SU-DHL-6 (cell line): ENCODE data around the gene CPED1.
"Not testable (repeated sequence)": the region's sequence is repeated elsewhere in the genome, so short reads cannot be mapped to it uniquely, and the experiment has no call there.

ENCODE experiments used
- EZH2phosphoT487 ChIP-seq: fragments of 200-600 bp; sonication (generic), shearing (Covaris generic); conservative IDR thresholded peaks from 2 replicates; pipeline ENCODE4 v1.6.1; 2018; ENCODE audit warnings: mild to moderate bottlenecking, antibody characterized with exemption, low read length, moderate library complexity, mixed read lengths
- TF ChIP-seq, protein P1 (sequence below): fragments of 200-600 bp; sonication (generic); IDR thresholded peaks from one replicate; pipeline ENCODE4 v1.5.1; 2017; ENCODE audit warnings: antibody characterized with exemption, mild to moderate bottlenecking, low read length, moderate library complexity; ENCODE audit not compliant: insufficient read depth, poor library complexity, severe bottlenecking

DNA sequence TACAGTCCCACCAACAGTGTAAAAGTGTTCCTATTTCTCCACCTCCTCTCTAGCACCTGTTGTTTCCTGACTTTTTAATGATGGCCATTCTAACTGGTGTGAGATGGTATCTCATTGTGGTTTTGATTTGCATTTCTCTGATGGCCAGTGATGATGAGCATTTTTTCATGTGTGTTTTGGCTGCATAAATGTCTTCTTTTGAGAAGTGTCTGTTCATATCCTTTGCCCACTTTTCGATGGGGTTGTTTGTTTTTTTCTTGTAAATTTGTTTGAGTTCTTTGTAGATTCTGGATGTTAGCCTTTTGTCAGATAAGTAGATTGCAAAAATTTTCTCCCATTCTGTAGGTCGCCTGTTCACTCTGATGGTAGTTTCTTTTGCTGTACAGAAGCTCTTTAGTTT lies 79.2 kb downstream of the CPED1 start:
- TF ChIP-seq EZH2phosphoT487 = not testable (repeated sequence)
- TF ChIP-seq, protein P1, sequence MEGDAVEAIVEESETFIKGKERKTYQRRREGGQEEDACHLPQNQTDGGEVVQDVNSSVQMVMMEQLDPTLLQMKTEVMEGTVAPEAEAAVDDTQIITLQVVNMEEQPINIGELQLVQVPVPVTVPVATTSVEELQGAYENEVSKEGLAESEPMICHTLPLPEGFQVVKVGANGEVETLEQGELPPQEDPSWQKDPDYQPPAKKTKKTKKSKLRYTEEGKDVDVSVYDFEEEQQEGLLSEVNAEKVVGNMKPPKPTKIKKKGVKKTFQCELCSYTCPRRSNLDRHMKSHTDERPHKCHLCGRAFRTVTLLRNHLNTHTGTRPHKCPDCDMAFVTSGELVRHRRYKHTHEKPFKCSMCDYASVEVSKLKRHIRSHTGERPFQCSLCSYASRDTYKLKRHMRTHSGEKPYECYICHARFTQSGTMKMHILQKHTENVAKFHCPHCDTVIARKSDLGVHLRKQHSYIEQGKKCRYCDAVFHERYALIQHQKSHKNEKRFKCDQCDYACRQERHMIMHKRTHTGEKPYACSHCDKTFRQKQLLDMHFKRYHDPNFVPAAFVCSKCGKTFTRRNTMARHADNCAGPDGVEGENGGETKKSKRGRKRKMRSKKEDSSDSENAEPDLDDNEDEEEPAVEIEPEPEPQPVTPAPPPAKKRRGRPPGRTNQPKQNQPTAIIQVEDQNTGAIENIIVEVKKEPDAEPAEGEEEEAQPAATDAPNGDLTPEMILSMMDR = not testable (repeated sequence)
